WTC11 (cell line): ENCODE results near the gene NMRK1. TPM values are rescaled to one million over a fixed set of nuclear protein-coding genes. Genes with fewer than 3 reads are reported as not detected.

Experiments used
- ATAC-seq: fragments of 200-7000 bp; cut with Tn5 transposase; 2 replicates; pipeline ENCODE4 v1.10.0; 2021; ENCODE audit warnings: mild to moderate bottlenecking, moderate library complexity
- CTCF ChIA-PET: fragments of 300-600 bp; sonication (Branson Sonifier 250); formaldehyde crosslinking; loops from one replicate; lab custom pipeline; 2021; ENCODE audit warnings: antibody characterized with exemption; lab: Charles Lee
- POLR2A ChIA-PET: fragments of 350-600 bp; sonication (Branson Sonifier 250); formaldehyde crosslinking; loops from one replicate; lab custom pipeline; 2021; ENCODE audit warnings: antibody characterized with exemption; lab: Charles Lee
- DNase-seq: peaks from one replicate; pipeline ENCODE4 v3.0.0; 2021; ENCODE audit warnings: low spot score
- H3K27ac Mint-ChIP-seq: 2 replicates; pipeline ENCODE4 v1.8.0; 2021; ENCODE audit warnings: mixed read lengths
- H3K27me3 Mint-ChIP-seq: 2 replicates; pipeline ENCODE4 v1.8.0; 2021; ENCODE audit warnings: low read depth, mild to moderate bottlenecking, moderate library complexity, mixed read lengths
- H3K36me3 Mint-ChIP-seq: 2 replicates; pipeline ENCODE4 v1.8.0; 2021; ENCODE audit warnings: mixed read lengths
- H3K4me1 Mint-ChIP-seq: 2 replicates; pipeline ENCODE4 v1.8.0; 2022; ENCODE audit warnings: mixed read lengths
- H3K4me3 Mint-ChIP-seq: 2 replicates; pipeline ENCODE4 v1.8.0; 2021; ENCODE audit warnings: mild to moderate bottlenecking, moderate library complexity, mixed read lengths
- H3K9me3 Mint-ChIP-seq: 2 replicates; pipeline ENCODE4 v1.8.0; 2021; ENCODE audit warnings: mixed read lengths
- ATF1 ChIP-seq: sonication (generic); formaldehyde crosslinking; IDR thresholded peaks from 2 replicates; pipeline ENCODE4 v1.8.1; 2023; ENCODE audit warnings: mild to moderate bottlenecking, moderate library complexity, missing genetic modification reagents
- ATF3 ChIP-seq: sonication (generic); formaldehyde crosslinking; conservative IDR thresholded peaks from 2 replicates; pipeline ENCODE4 v1.8.1; 2022; ENCODE audit warnings: mild to moderate bottlenecking, missing genetic modification reagents
- CDX4 ChIP-seq: fragments of 250-450 bp; sonication (Bioruptor Pico); IDR thresholded peaks from 2 replicates; pipeline ENCODE4 v1.9.0; 2021; ENCODE audit warnings: moderate library complexity, mild to moderate bottlenecking, inconsistent platforms, borderline replicate concordance
- CTCF ChIP-seq: fragments of 200-600 bp; IDR thresholded peaks from 2 replicates; pipeline ENCODE4 v1.8.0; 2022; ENCODE audit warnings: antibody characterized with exemption
- EMX1 ChIP-seq: fragments of 250-450 bp; sonication (Bioruptor Pico); IDR thresholded peaks from 2 replicates; pipeline ENCODE4 v1.8.0; 2021; ENCODE audit warnings: mild to moderate bottlenecking
- ETV6 ChIP-seq: sonication (generic); formaldehyde crosslinking; IDR thresholded peaks from 2 replicates; pipeline ENCODE4 v1.8.1; 2022; ENCODE audit warnings: mild to moderate bottlenecking, missing genetic modification reagents
- FOXP1 ChIP-seq: sonication (generic); formaldehyde crosslinking; IDR thresholded peaks from 2 replicates; pipeline ENCODE4 v1.8.0; 2022; ENCODE audit warnings: missing genetic modification reagents, mild to moderate bottlenecking, moderate library complexity, borderline replicate concordance
- GRHL2 ChIP-seq: fragments of 250-450 bp; sonication (Bioruptor Pico); IDR thresholded peaks from 2 replicates; pipeline ENCODE4 v1.8.0; 2022; ENCODE audit warnings: mild to moderate bottlenecking, moderate library complexity; ENCODE audit not compliant: insufficient replicate concordance, severe bottlenecking
- HMGXB4 ChIP-seq: sonication (generic); formaldehyde crosslinking; IDR thresholded peaks from 2 replicates; pipeline ENCODE4 v1.8.1; 2023; ENCODE audit warnings: mild to moderate bottlenecking, moderate library complexity, missing genetic modification reagents
- MXD4 ChIP-seq: fragments of 250-450 bp; sonication (Bioruptor Pico); IDR thresholded peaks from 2 replicates; pipeline ENCODE4 v1.8.0; 2021; ENCODE audit warnings: mild to moderate bottlenecking, moderate library complexity, borderline replicate concordance
- MYBL2 ChIP-seq: sonication (generic); formaldehyde crosslinking; IDR thresholded peaks from 2 replicates; pipeline ENCODE4 v1.8.1; 2023; ENCODE audit warnings: mild to moderate bottlenecking, moderate library complexity, missing genetic modification reagents
- RELA ChIP-seq: sonication (generic); formaldehyde crosslinking; IDR thresholded peaks from 2 replicates; pipeline ENCODE4 v1.8.1; 2022; ENCODE audit warnings: missing genetic modification reagents, mild to moderate bottlenecking, borderline replicate concordance
- SMAD3 ChIP-seq: sonication (generic); formaldehyde crosslinking; IDR thresholded peaks from 2 replicates; pipeline ENCODE4 v1.8.0; 2022; ENCODE audit warnings: missing genetic modification reagents, mild to moderate bottlenecking, borderline replicate concordance
- TCF7 ChIP-seq: sonication (generic); formaldehyde crosslinking; IDR thresholded peaks from 2 replicates; pipeline ENCODE4 v1.8.0; 2022; ENCODE audit warnings: mild to moderate bottlenecking, low read depth, missing genetic modification reagents, moderate library complexity
- USF2 ChIP-seq: sonication (generic); formaldehyde crosslinking; IDR thresholded peaks from 2 replicates; pipeline ENCODE4 v1.8.1; 2023; ENCODE audit warnings: mild to moderate bottlenecking, missing genetic modification reagents, moderate library complexity
- ZBTB43 ChIP-seq: sonication (generic); formaldehyde crosslinking; IDR thresholded peaks from 2 replicates; pipeline ENCODE4 v1.8.1; 2023; ENCODE audit warnings: mild to moderate bottlenecking, missing genetic modification reagents
- ZNF121 ChIP-seq: sonication (generic); formaldehyde crosslinking; IDR thresholded peaks from 2 replicates; pipeline ENCODE4 v1.8.0; 2023; ENCODE audit warnings: missing genetic modification reagents
- ZNF232 ChIP-seq: sonication (generic); formaldehyde crosslinking; IDR thresholded peaks from 2 replicates; pipeline ENCODE4 v1.8.0; 2022; ENCODE audit warnings: mild to moderate bottlenecking, missing genetic modification reagents
- ZNF317 ChIP-seq: sonication (generic); formaldehyde crosslinking; IDR thresholded peaks from 2 replicates; pipeline ENCODE4 v1.8.1; 2023; ENCODE audit warnings: low read depth, mild to moderate bottlenecking, moderate library complexity, missing genetic modification reagents, borderline replicate concordance
- ZNF532 ChIP-seq: fragments of 250-450 bp; sonication (Bioruptor Pico); IDR thresholded peaks from 2 replicates; pipeline ENCODE4 v1.9.0; 2021; ENCODE audit warnings: mild to moderate bottlenecking, borderline replicate concordance
- total RNA-seq: library from RNA; stranded (reverse); gene quantifications from 3 replicates; pipeline ENCODE4 v1.2.3, GENCODE V29; 2021

NMRK1 gene
- total RNA-seq, 1 experiment from 2014 or later, result 14.5 TPM

GRCh38 chr9:75041041-75041440 lies 46.9 kb downstream of the NMRK1 start:
- peaks cover under 1% of the 10 kb centered on the region for H3K4me1 Mint-ChIP-seq
- H3K27me3 Mint-ChIP-seq, result no peaks in the 10 kb centered on the region
- no peak overlapping the region for H3K4me3 Mint-ChIP-seq
- POLR2A ChIA-PET, result no interaction called here
- H3K36me3 Mint-ChIP-seq, result no peaks in the 10 kb centered on the region
- DNase-seq (no peak), ATAC-seq (no peak)
- TF ChIP-seq ZNF317 (CRISPR knock-in tag), result no peak
- no peak for TF ChIP-seq ZNF532
- no peak for TF ChIP-seq ZNF232 (CRISPR knock-in tag)
- no peak for TF ChIP-seq ATF3
- no peak for TF ChIP-seq ZNF121 (CRISPR knock-in tag)
- TF ChIP-seq CDX4 (CRISPR knock-in tag), result no peak
- TF ChIP-seq FOXP1 (CRISPR knock-in tag), result no peak
- no peak for TF ChIP-seq CTCF
- TF ChIP-seq RELA, result no peak
- TF ChIP-seq ATF1 (CRISPR knock-in tag), result no peak
- TF ChIP-seq TCF7, result no peak
- TF ChIP-seq ZBTB43 (CRISPR knock-in tag), result no peak
- TF ChIP-seq GRHL2, result no peak
- TF ChIP-seq MYBL2 (CRISPR knock-in tag), result no peak
- no peak for TF ChIP-seq SMAD3 (CRISPR knock-in tag)
- TF ChIP-seq MXD4 (CRISPR knock-in tag), result no peak
- TF ChIP-seq USF2 (CRISPR knock-in tag), result no peak
- TF ChIP-seq ETV6 (CRISPR knock-in tag), result no peak
- TF ChIP-seq HMGXB4 (CRISPR knock-in tag), result no peak
- TF ChIP-seq EMX1 (CRISPR knock-in tag), result no peak
- H3K9me3 Mint-ChIP-seq, result peaks cover 6% of the 10 kb centered on the region
- H3K27ac Mint-ChIP-seq, result no peak overlapping the region
- CTCF ChIA-PET, result no interaction called here
